Measurements from ENCODE around the gene VAV3.
"Not testable (repeated sequence)": the region's sequence is repeated elsewhere in the genome, so short reads cannot be mapped to it uniquely, and the experiment has no call there.

VAV3 gene

GRCh38 chr1:107865627-107866026 lies 99.4 kb downstream of the VAV3 start:
- no peaks in the 10 kb centered on the region for H3K36me3 ChIP-seq (ENCODE audit: control insufficient read depth, insufficient read depth, low read length)
- H3K4me3 ChIP-seq (ENCODE audit: insufficient read depth, low read depth, low read length, poor library complexity, severe bottlenecking), result no peak overlapping the region
- no peak for DNase-seq
- H3K4me1 ChIP-seq (ENCODE audit: control insufficient read depth, insufficient read depth, low read length, poor library complexity, severe bottlenecking), result no peaks in the 10 kb centered on the region
- H3K27ac ChIP-seq (ENCODE audit: insufficient read depth, low read length, poor library complexity, severe bottlenecking), result no peak overlapping the region
- no peaks in the 10 kb centered on the region for H3K9me3 ChIP-seq (ENCODE audit: control insufficient read depth, low read length)
- no peaks in the 10 kb centered on the region for H3K27me3 ChIP-seq (replicated peaks; ENCODE audit: control insufficient read depth, insufficient read depth, low read length, poor library complexity, severe bottlenecking)

DNA sequence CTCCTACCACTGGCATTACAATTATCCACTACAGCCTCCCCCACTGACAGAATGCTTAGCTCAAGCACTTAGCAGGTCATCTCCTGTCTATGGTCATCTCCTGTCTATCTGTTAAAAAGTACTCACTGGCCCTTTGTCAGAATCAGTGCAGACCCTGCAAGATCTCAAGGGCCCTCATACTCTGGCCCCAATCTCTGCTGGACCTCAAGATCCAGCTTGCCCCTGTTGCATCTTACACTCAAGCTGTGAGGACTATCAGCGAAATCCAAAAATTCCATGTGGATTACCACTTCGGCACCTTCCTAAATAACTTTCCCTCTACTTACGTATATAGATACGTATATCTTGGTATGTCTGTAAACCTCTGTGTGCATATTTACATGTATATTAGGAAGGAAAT lies 101.6 kb downstream of the VAV3 start:
- H3K9me3 ChIP-seq (ENCODE audit: control insufficient read depth, low read length), result no peaks in the 10 kb centered on the region
- no peak overlapping the region for H3K4me3 ChIP-seq (ENCODE audit: insufficient read depth, low read depth, low read length, poor library complexity, severe bottlenecking)
- no peaks in the 10 kb centered on the region for H3K36me3 ChIP-seq (ENCODE audit: control insufficient read depth, insufficient read depth, low read length)
- no peaks in the 10 kb centered on the region for H3K27me3 ChIP-seq (replicated peaks; ENCODE audit: control insufficient read depth, insufficient read depth, low read length, poor library complexity, severe bottlenecking)
- no peaks in the 10 kb centered on the region for H3K4me1 ChIP-seq (ENCODE audit: control insufficient read depth, insufficient read depth, low read length, poor library complexity, severe bottlenecking)
- no peak overlapping the region for H3K27ac ChIP-seq (ENCODE audit: insufficient read depth, low read length, poor library complexity, severe bottlenecking)
- DNase-seq, result no peak

DNA sequence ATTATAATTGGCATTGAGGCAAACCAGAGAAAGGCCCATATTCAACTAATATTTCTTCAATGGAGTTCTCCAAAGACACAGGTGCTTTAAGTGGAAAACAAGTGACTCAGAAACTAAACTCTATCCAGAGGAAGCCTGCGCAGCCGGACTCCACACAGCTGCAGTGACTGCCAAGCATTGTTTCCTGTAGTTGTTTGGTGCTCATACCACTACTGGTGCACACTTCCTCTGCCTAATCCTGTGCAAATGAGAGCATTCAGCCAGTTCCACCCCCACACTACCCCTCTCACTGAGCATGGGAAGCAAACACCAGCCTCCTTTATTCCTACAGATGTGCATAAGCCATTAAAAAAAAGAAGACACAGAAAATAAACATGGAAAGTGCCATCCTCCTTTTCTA lies 102.9 kb downstream of the VAV3 start:
- H3K9me3 ChIP-seq (ENCODE audit: control insufficient read depth, low read length), result no peaks in the 10 kb centered on the region
- DNase-seq, result no peak
- no peak overlapping the region for H3K27ac ChIP-seq (ENCODE audit: insufficient read depth, low read length, poor library complexity, severe bottlenecking)
- H3K4me1 ChIP-seq (ENCODE audit: control insufficient read depth, insufficient read depth, low read length, poor library complexity, severe bottlenecking), result no peaks in the 10 kb centered on the region
- H3K4me3 ChIP-seq (ENCODE audit: insufficient read depth, low read depth, low read length, poor library complexity, severe bottlenecking), result no peak overlapping the region
- H3K36me3 ChIP-seq (ENCODE audit: control insufficient read depth, insufficient read depth, low read length), result no peaks in the 10 kb centered on the region
- H3K27me3 ChIP-seq (replicated peaks; ENCODE audit: control insufficient read depth, insufficient read depth, low read length, poor library complexity, severe bottlenecking), result no peaks in the 10 kb centered on the region

GRCh38 chr1:107858323-107858722 lies 106.7 kb downstream of the VAV3 start:
- Histone ChIP-seq H3K27ac (ENCODE audit: insufficient read depth, low read length, poor library complexity, severe bottlenecking) (no peak overlapping the region), H3K36me3 (ENCODE audit: control insufficient read depth, insufficient read depth, low read length) (no peaks in the 10 kb centered on the region), H3K4me3 (ENCODE audit: insufficient read depth, low read depth, low read length, poor library complexity, severe bottlenecking) (no peak overlapping the region), H3K4me1 (ENCODE audit: control insufficient read depth, insufficient read depth, low read length, poor library complexity, severe bottlenecking) (no peaks in the 10 kb centered on the region), H3K27me3 (replicated peaks; ENCODE audit: control insufficient read depth, insufficient read depth, low read length, poor library complexity, severe bottlenecking) (no peaks in the 10 kb centered on the region), H3K9me3 (ENCODE audit: control insufficient read depth, low read length) (no peaks in the 10 kb centered on the region)
- no peak for DNase-seq

DNA sequence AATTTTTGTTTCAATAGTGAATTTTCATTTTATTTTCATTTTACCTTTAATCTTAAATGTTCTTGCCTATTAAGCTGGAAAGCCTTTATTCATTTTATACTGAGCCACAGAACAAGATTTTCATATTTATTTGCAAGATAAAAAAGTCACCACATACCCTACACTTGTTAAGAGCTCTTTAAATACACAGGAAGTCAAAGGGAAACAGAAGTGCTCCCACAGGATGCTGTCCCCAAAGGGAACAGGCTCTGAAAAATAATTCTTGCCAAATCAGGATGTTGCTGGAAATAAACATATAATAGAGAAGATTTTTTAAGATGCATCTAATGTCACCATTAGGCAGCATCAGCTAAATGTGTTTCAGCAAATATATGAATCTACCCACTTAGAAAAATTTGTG lies 113.6 kb downstream of the VAV3 start:
- no peak overlapping the region for H3K27ac ChIP-seq (ENCODE audit: insufficient read depth, low read length, poor library complexity, severe bottlenecking)
- no peaks in the 10 kb centered on the region for H3K4me1 ChIP-seq (ENCODE audit: control insufficient read depth, insufficient read depth, low read length, poor library complexity, severe bottlenecking)

DNA sequence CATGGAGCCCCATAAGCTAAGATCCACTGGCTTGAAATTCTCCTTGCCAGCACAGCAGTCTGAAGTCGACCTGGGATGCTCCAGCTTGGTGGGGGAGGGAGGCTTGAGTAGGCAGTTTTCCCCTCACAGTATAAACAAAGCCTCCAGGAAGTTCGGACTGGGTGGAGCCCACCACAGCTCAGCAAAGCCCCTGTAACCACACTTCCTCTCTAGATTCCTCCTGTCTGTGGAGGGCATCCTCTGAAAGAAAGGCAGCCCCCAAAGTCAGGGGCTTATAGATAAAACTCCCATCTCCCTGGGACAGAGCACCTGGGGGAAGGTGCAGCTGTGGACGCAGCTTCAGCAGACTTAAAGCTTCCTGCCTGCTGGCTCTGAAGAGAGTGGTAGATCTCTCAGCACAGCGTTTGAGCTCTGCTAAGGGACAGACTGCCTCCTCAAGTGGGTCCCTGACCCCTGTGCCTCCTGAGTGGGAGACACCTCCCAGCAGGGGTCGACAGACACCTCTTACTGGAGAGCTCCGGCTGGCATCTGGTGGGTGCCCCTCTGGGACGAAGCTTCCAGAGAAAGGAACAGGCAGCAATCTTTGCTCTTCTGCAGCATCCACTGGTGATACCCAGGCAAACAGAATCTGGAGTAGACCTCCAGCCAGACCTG lies 120.3 kb downstream of the VAV3 start:
- not testable (repeated sequence) for H3K9me3 ChIP-seq (ENCODE audit: control insufficient read depth, low read length); H3K27me3 ChIP-seq (replicated peaks; ENCODE audit: control insufficient read depth, insufficient read depth, low read length, poor library complexity, severe bottlenecking); H3K4me3 ChIP-seq (ENCODE audit: insufficient read depth, low read depth, low read length, poor library complexity, severe bottlenecking); H3K36me3 ChIP-seq (ENCODE audit: control insufficient read depth, insufficient read depth, low read length); H3K27ac ChIP-seq (ENCODE audit: insufficient read depth, low read length, poor library complexity, severe bottlenecking); DNase-seq
- H3K4me1 ChIP-seq (ENCODE audit: control insufficient read depth, insufficient read depth, low read length, poor library complexity, severe bottlenecking), result peaks cover 11% of the 10 kb centered on the region

More for the DNA sequence above, 113.6 kb downstream of the VAV3 start:
- no peak for DNase-seq
- Histone ChIP-seq H3K27me3 (replicated peaks; ENCODE audit: control insufficient read depth, insufficient read depth, low read length, poor library complexity, severe bottlenecking) (no peaks in the 10 kb centered on the region), H3K9me3 (ENCODE audit: control insufficient read depth, low read length) (no peaks in the 10 kb centered on the region), H3K4me3 (ENCODE audit: insufficient read depth, low read depth, low read length, poor library complexity, severe bottlenecking) (no peak overlapping the region), H3K36me3 (ENCODE audit: control insufficient read depth, insufficient read depth, low read length) (no peaks in the 10 kb centered on the region)

- Histone ChIP-seq H3K4me1 (ENCODE audit: control insufficient read depth, insufficient read depth, low read length, poor library complexity, severe bottlenecking) (peaks cover 11% of the 10 kb centered on the region), H3K9me3 (ENCODE audit: control insufficient read depth, low read length) (no peaks in the 10 kb centered on the region), H3K27ac (ENCODE audit: insufficient read depth, low read length, poor library complexity, severe bottlenecking) (no peak overlapping the region), H3K36me3 (ENCODE audit: control insufficient read depth, insufficient read depth, low read length) (no peaks in the 10 kb centered on the region), H3K27me3 (replicated peaks; ENCODE audit: control insufficient read depth, insufficient read depth, low read length, poor library complexity, severe bottlenecking) (no peaks in the 10 kb centered on the region), H3K4me3 (ENCODE audit: insufficient read depth, low read depth, low read length, poor library complexity, severe bottlenecking) (no peak overlapping the region)
- no peak for DNase-seq
Observed at GRCh38 chr1:107843989-107844388, 121.0 kb downstream of the VAV3 start.

DNA sequence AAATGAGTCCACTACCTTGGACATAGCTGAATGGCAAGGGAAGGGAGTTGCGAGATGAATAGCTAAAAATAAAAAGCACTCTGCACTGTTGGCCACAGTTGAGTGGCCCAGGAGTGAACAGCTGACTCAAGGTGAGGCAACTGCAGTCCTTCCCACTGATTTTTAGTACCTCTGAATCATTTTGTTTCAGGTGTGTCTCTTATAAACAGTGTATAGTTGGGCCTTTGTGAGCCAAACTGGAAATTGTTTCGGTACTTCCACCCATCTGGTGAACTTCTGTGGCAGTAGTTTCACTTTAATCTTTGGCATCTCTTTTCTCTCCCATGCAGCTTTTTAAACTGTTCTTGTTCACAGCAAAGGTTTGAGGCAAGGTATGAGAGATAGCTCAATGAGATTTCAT lies 122.7 kb downstream of the VAV3 start:
- no peaks in the 10 kb centered on the region for H3K9me3 ChIP-seq (ENCODE audit: control insufficient read depth, low read length)
- no peak for DNase-seq
- H3K27ac ChIP-seq (ENCODE audit: insufficient read depth, low read length, poor library complexity, severe bottlenecking), result no peak overlapping the region
- peaks cover 11% of the 10 kb centered on the region for H3K4me1 ChIP-seq (ENCODE audit: control insufficient read depth, insufficient read depth, low read length, poor library complexity, severe bottlenecking)
- no peaks in the 10 kb centered on the region for H3K36me3 ChIP-seq (ENCODE audit: control insufficient read depth, insufficient read depth, low read length)
- H3K4me3 ChIP-seq (ENCODE audit: insufficient read depth, low read depth, low read length, poor library complexity, severe bottlenecking), result no peak overlapping the region
- no peaks in the 10 kb centered on the region for H3K27me3 ChIP-seq (replicated peaks; ENCODE audit: control insufficient read depth, insufficient read depth, low read length, poor library complexity, severe bottlenecking)

GRCh38 chr1:107840725-107841124 lies 124.3 kb downstream of the VAV3 start:
- no peak overlapping the region for H3K27ac ChIP-seq (ENCODE audit: insufficient read depth, low read length, poor library complexity, severe bottlenecking)
- no peaks in the 10 kb centered on the region for H3K36me3 ChIP-seq (ENCODE audit: control insufficient read depth, insufficient read depth, low read length)
- no peak overlapping the region for H3K4me3 ChIP-seq (ENCODE audit: insufficient read depth, low read depth, low read length, poor library complexity, severe bottlenecking)

GRCh38 chr1:107838056-107838455 lies 126.9 kb downstream of the VAV3 start:
- DNase-seq, result no peak
- Histone ChIP-seq H3K4me1 (ENCODE audit: control insufficient read depth, insufficient read depth, low read length, poor library complexity, severe bottlenecking) (peaks cover 7% of the 10 kb centered on the region), H3K36me3 (ENCODE audit: control insufficient read depth, insufficient read depth, low read length) (no peaks in the 10 kb centered on the region), H3K4me3 (ENCODE audit: insufficient read depth, low read depth, low read length, poor library complexity, severe bottlenecking) (no peak overlapping the region), H3K27ac (ENCODE audit: insufficient read depth, low read length, poor library complexity, severe bottlenecking) (no peak overlapping the region), H3K27me3 (replicated peaks; ENCODE audit: control insufficient read depth, insufficient read depth, low read length, poor library complexity, severe bottlenecking) (no peaks in the 10 kb centered on the region), H3K9me3 (ENCODE audit: control insufficient read depth, low read length) (no peaks in the 10 kb centered on the region)

More at GRCh38 chr1:107840725-107841124, 124.3 kb downstream of the VAV3 start:
- no peaks in the 10 kb centered on the region for H3K9me3 ChIP-seq (ENCODE audit: control insufficient read depth, low read length)
- peaks cover 11% of the 10 kb centered on the region for H3K4me1 ChIP-seq (ENCODE audit: control insufficient read depth, insufficient read depth, low read length, poor library complexity, severe bottlenecking)
- DNase-seq, result no peak
- no peaks in the 10 kb centered on the region for H3K27me3 ChIP-seq (replicated peaks; ENCODE audit: control insufficient read depth, insufficient read depth, low read length, poor library complexity, severe bottlenecking)
